Thoracic aorta (tissue), 2 donors: ENCODE data around the gene PLPP1. TPM values are rescaled to one million over a fixed set of nuclear protein-coding genes. Genes with fewer than 3 reads are reported as not detected.

Experiments
- ATAC-seq: fragments of 150-250 bp; one replicate; pipeline ENCODE4 v1.8.0; 2017; ENCODE audit warnings: low read depth; ENCODE audit not compliant: insufficient number of reproducible peaks, low FRiP score
- DNase-seq: peaks from one replicate; pipeline ENCODE4 v3.0.0-alpha.2; 2020; ENCODE audit warnings: low spot score
- H3K27ac ChIP-seq, 2 donors: fragments of 200-600 bp; sonication (generic); 1 replicate in 1 of 2; 2 replicates in 1 of 2; pipeline ENCODE4 v1.5.1; 2016; ENCODE audit warnings: mild to moderate bottlenecking in 2 of 2, moderate library complexity in 2 of 2
- H3K27me3 ChIP-seq: fragments of 200-600 bp; sonication (generic); replicated peaks from 2 replicates; pipeline ENCODE4 v1.6.0; 2016; ENCODE audit warnings: mild to moderate bottlenecking; ENCODE audit not compliant: insufficient read depth
- H3K36me3 ChIP-seq: fragments of 200-600 bp; sonication (generic); one replicate; pipeline ENCODE4 v1.5.1; 2016
- H3K4me1 ChIP-seq, 2 donors: fragments of 200-600 bp; sonication (generic); 1 replicate in 1 of 2; 2 replicates in 1 of 2; pipeline versions ENCODE4 v1.5.1 to v1.6.0; 2016; ENCODE audit warnings: low read depth in 2 of 2, mild to moderate bottlenecking in 1 of 2; ENCODE audit not compliant: control insufficient read depth in 1 of 2
- H3K4me3 ChIP-seq: fragments of 200-600 bp; sonication (generic); 2 replicates; pipeline ENCODE4 v1.5.1; 2016; ENCODE audit warnings: mild to moderate bottlenecking
- H3K9me3 ChIP-seq: fragments of 200-600 bp; sonication (generic); 2 replicates; pipeline ENCODE4 v1.5.1; 2016
- CTCF ChIP-seq: fragments of 200-600 bp; sonication (generic); IDR thresholded peaks from one replicate; pipeline ENCODE4 v1.5.1; 2019; ENCODE audit warnings: antibody characterized with exemption
- total RNA-seq, 2 donors: library from RNA; depleted of rRNA; stranded (reverse); fragments of >200 nt; gene quantifications; one replicate each; pipeline versions ENCODE4 v1.1.0 to v1.2.3, GENCODE V29; 2016

PLPP1 gene
- total RNA-seq, 2 donors from 2014 or later, result 341 to 509 TPM

- H3K27me3 ChIP-seq, result no peaks in the 10 kb centered on the region
- no peaks in the 10 kb centered on the region for H3K9me3 ChIP-seq
- ATAC-seq (no peak), DNase-seq (no peak)
- H3K4me1 ChIP-seq, result peaks cover 12 to 25% of the 10 kb centered on the region in 2 donors
- H3K4me3 ChIP-seq, result no peak overlapping the region
- H3K36me3 ChIP-seq, result no peaks in the 10 kb centered on the region
- peak overlapping the region; percentile 97 for H3K27ac ChIP-seq
- TF ChIP-seq CTCF, result no peak
These were observed 35.8 kb upstream of the PLPP1 start for GRCh38 chr5:55570570-55570969.

GRCh38 chr5:55570026-55570425 is 35.3 kb upstream of the PLPP1 start:
- TF ChIP-seq CTCF, result no peak
- DNase-seq, result no peak

DNA sequence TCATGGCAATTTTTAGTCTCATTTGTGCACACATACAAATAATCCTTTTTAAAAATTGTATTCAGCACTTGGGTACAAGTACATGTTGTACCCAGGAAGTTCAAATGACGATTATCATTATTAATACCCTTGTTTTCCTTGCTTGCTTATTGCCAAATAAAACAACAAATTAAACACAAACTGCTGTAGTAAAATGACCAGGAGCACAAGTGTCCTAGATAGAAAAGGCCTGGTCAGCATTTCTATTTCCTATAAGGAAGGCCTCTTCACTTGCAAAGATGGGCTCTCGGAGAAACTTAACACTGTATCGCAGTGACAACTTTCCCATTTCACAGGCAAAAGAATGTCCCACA is 34.7 kb upstream of the PLPP1 start:
- no peak for DNase-seq
- Histone ChIP-seq H3K27ac (peak overlapping the region; percentile 97), H3K36me3 (no peaks in the 10 kb centered on the region), H3K27me3 (no peaks in the 10 kb centered on the region), H3K4me3 (peak overlapping the region; percentile 16), H3K9me3 (no peaks in the 10 kb centered on the region), H3K4me1 (peaks cover 12 to 24% of the 10 kb centered on the region in 2 donors)
- ATAC-seq, result peak; percentile 77
- no peak for TF ChIP-seq CTCF

More at GRCh38 chr5:55570026-55570425, 35.3 kb upstream of the PLPP1 start:
- Histone ChIP-seq H3K4me1 (peaks cover 12 to 24% of the 10 kb centered on the region in 2 donors), H3K9me3 (no peaks in the 10 kb centered on the region), H3K27ac (peak overlapping the region; percentile 97), H3K36me3 (no peaks in the 10 kb centered on the region), H3K4me3 (peak overlapping the region; percentile 16), H3K27me3 (no peaks in the 10 kb centered on the region)
- peak; percentile 17 for ATAC-seq

GRCh38 chr5:55568654-55569512 is 34.1 kb upstream of the PLPP1 start:
- DNase-seq (no peak), ATAC-seq (peak; percentile 80)
- Histone ChIP-seq H3K9me3 (no peaks in the 10 kb centered on the region), H3K27ac (peak overlapping the region; percentile 97), H3K4me3 (peak overlapping the region; percentile 67), H3K36me3 (no peaks in the 10 kb centered on the region), H3K4me1 (peaks cover 12 to 24% of the 10 kb centered on the region in 2 donors), H3K27me3 (no peaks in the 10 kb centered on the region)
- no peak for TF ChIP-seq CTCF

DNA sequence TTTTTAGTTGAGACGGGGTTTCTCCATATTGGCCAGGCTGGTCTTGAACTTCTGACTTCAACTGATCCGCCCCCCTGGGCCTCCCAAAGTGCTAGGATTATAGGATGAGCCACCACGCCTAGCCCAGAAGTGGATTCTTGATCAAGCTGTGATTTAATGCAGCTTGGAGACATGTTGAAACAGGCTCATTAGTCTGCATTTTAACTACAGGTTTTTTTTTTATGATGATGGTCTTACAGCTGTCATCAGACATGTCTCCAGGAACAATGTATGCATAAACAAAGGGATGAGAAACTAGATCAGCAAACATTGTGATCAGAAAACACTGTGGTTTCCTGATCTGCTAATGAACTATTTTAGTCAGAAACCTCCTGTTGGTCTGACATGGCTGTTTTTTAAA is 30.0 kb upstream of the PLPP1 start:
- no peak overlapping the region for H3K27ac ChIP-seq

More for the DNA sequence above, 30.0 kb upstream of the PLPP1 start:
- Histone ChIP-seq H3K27me3 (no peaks in the 10 kb centered on the region), H3K4me1 (peaks cover 6 to 11% of the 10 kb centered on the region in 2 donors), H3K4me3 (no peak overlapping the region), H3K36me3 (no peaks in the 10 kb centered on the region), H3K9me3 (no peaks in the 10 kb centered on the region)
- TF ChIP-seq CTCF, result no peak
- DNase-seq (no peak), ATAC-seq (no peak)
